DMS114 treated with DMSO at 0.1 percent for 48 hours (cell line): ENCODE data around the gene FFAR1.

ENCODE experiments used
- DNase-seq: peaks from one replicate; lab custom pipeline; 2025; ENCODE audit not compliant: unreplicated experiment; lab: John Stamatoyannopoulos, UW

FFAR1 gene

GRCh38 chr19:35347171-35347929 lies at the start of gene FFAR1:
TSS of gene FFAR1 (plus strand) at chr19:35347902. CDS start at chr19:35351552, 3,650 bp downstream.
- DNase-seq, result no peak

- DNase-seq, result no peak
Measured at GRCh38 chr19:35297922-35298321, 49.8 kb upstream of the FFAR1 start.

- no peak for DNase-seq
Measured at GRCh38 chr19:35298561-35298972, 49.1 kb upstream of the FFAR1 start.

GRCh38 chr19:35299523-35300338 lies 48.0 kb upstream of the FFAR1 start:
- no peak for DNase-seq

- DNase-seq, result no peak
Measured at GRCh38 chr19:35300339-35300649, 47.4 kb upstream of the FFAR1 start.

GRCh38 chr19:35301961-35302360 lies 45.7 kb upstream of the FFAR1 start:
- DNase-seq, result no peak

- DNase-seq, result no peak
Measured at GRCh38 chr19:35302446-35302845, 45.3 kb upstream of the FFAR1 start.

GRCh38 chr19:35303357-35303915 lies 44.3 kb upstream of the FFAR1 start:
- no peak for DNase-seq

GRCh38 chr19:35304036-35304435 lies 43.7 kb upstream of the FFAR1 start:
- DNase-seq, result no peak

- no peak for DNase-seq
Measured at GRCh38 chr19:35305181-35305580, 42.5 kb upstream of the FFAR1 start.

GRCh38 chr19:35306473-35307246 lies 41.0 kb upstream of the FFAR1 start:
- DNase-seq, result no peak

GRCh38 chr19:35307931-35308330 lies 39.8 kb upstream of the FFAR1 start:
- DNase-seq, result no peak

GRCh38 chr19:35308910-35309309 lies 38.8 kb upstream of the FFAR1 start:
- DNase-seq, result no peak

- no peak for DNase-seq
Measured at GRCh38 chr19:35309481-35310279, 38.0 kb upstream of the FFAR1 start.

GRCh38 chr19:35310331-35310730 lies 37.4 kb upstream of the FFAR1 start:
- DNase-seq, result no peak

- DNase-seq, result no peak
Measured at GRCh38 chr19:35310811-35311465, 36.8 kb upstream of the FFAR1 start.

- no peak for DNase-seq
Measured at GRCh38 chr19:35311901-35312665, 35.6 kb upstream of the FFAR1 start.

- DNase-seq, result no peak
Measured at GRCh38 chr19:35313587-35313986, 34.1 kb upstream of the FFAR1 start.

- DNase-seq, result no peak
Measured at GRCh38 chr19:35314031-35314430, 33.7 kb upstream of the FFAR1 start.
